ENCODE results near the gene CFTR. TPM values are rescaled to one million over a fixed set of nuclear protein-coding genes. Genes with fewer than 3 reads are reported as not detected.
A peak's percentile ranks its signal among the peaks of the same experiment; 100 is the strongest.

Gene CFTR
- total and polyA plus RNA-seq, 8 donors: 124 to 460 (median 292) TPM

GRCh38 chr7:117673839-117674238 lies 194.0 kb downstream of the CFTR start:
- H3K9me3 ChIP-seq: no peaks in the 10 kb centered on the region
- peak; percentile 34 to 82 (median 66) for ATAC-seq
- intact Hi-C loops (cut with DNase I): no loop called here
- no peak for FAIRE-seq
- no peak for TF ChIP-seq CTCF (IDR thresholded peaks at IDR 0.05)
- no peaks in the 10 kb centered on the region for H3K27me3 ChIP-seq
- DNase-seq: no peak
- H3K4me1 ChIP-seq: peaks cover 0 to 7% (median 0%) of the 10 kb centered on the region in 3 donors
- H3K27ac ChIP-seq: peak overlapping the region in 3 of 4 donors; percentile 16 to 42 (median 31)
- H3K4me3 ChIP-seq: no peak overlapping the region
- no peaks in the 10 kb centered on the region for H3K36me3 ChIP-seq

GRCh38 chr7:117674617-117675016 lies 194.8 kb downstream of the CFTR start:
- FAIRE-seq: no peak

GRCh38 chr7:117675497-117676435 lies 195.9 kb downstream of the CFTR start:
- no peak for FAIRE-seq
- H3K9me3 ChIP-seq: no peaks in the 10 kb centered on the region
- H3K4me1 ChIP-seq: peaks cover 0 to 7% (median 0%) of the 10 kb centered on the region in 3 donors
- intact Hi-C loops (cut with DNase I): no loop called here
- no peak for ATAC-seq
- DNase-seq: no peak
- H3K27me3 ChIP-seq: no peaks in the 10 kb centered on the region
- H3K4me3 ChIP-seq: no peak overlapping the region
- 41 to 51% methylated on average over 3 of the region's 3 CpGs for WGBS, 2 donors
- H3K27ac ChIP-seq: no peak overlapping the region
- H3K36me3 ChIP-seq: no peaks in the 10 kb centered on the region
- no peak for TF ChIP-seq CTCF (IDR thresholded peaks at IDR 0.05)

More at GRCh38 chr7:117674617-117675016, 194.8 kb downstream of the CFTR start:
- ATAC-seq: no peak
- DNase-seq: no peak
- H3K4me3 ChIP-seq: no peak overlapping the region
- H3K27me3 ChIP-seq: no peaks in the 10 kb centered on the region
- no peak for TF ChIP-seq CTCF (IDR thresholded peaks at IDR 0.05)
- H3K27ac ChIP-seq: no peak overlapping the region
- H3K4me1 ChIP-seq: peaks cover 0 to 7% (median 0%) of the 10 kb centered on the region in 3 donors
- intact Hi-C loops (cut with DNase I): no loop called here
- no peaks in the 10 kb centered on the region for H3K9me3 ChIP-seq
- WGBS, 2 donors: 3 to 7% methylated on average over 3 of the region's 3 CpGs
- H3K36me3 ChIP-seq: no peaks in the 10 kb centered on the region

DNA sequence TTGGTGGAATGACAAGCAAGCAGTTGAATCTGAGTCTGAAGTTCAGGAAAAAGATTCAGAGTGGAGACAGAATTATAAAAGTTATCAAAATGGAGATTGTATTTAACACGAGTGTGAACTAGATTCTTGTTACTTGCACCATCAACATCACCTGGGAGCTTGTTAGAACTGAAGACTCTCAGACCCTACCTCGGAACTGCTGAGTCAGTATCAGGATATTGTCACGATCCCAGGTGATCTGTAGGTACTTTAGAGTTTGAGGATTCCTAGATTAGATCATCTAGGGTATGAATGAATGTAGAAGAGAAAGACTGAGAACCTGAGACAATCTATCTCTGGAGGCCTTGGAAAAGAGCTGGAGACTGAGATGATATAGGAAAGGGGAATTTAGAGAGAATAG lies 199.3 kb downstream of the CFTR start:
- H3K27ac ChIP-seq: no peak overlapping the region
- DNase-seq (no peak), FAIRE-seq (no peak), ATAC-seq (no peak)
- no peaks in the 10 kb centered on the region for H3K27me3 ChIP-seq
- 51 to 64% methylated on average over 3 of the region's 3 CpGs for WGBS, 2 donors
- H3K4me3 ChIP-seq: no peak overlapping the region
- H3K4me1 ChIP-seq: peaks cover 0 to 5% (median 0%) of the 10 kb centered on the region in 3 donors
- no peak for TF ChIP-seq CTCF (IDR thresholded peaks at IDR 0.05)
- H3K9me3 ChIP-seq: no peaks in the 10 kb centered on the region
- no peaks in the 10 kb centered on the region for H3K36me3 ChIP-seq
- intact Hi-C loops (cut with DNase I): no loop called here
